KMS-11 (cell line): Measurements from ENCODE around the gene LRFN2.

Experiments used
- H2AFZ ChIP-seq: fragments of 200-600 bp; sonication (generic); 2 replicates; pipeline ENCODE4 v1.6.1; 2016; ENCODE audit warnings: antibody characterized with exemption, mixed run types, low read depth
- H3K27ac ChIP-seq: fragments of 200-600 bp; sonication (generic); 2 replicates; pipeline ENCODE4 v1.6.1; 2016; ENCODE audit warnings: mild to moderate bottlenecking, mixed run types
- H3K27me3 ChIP-seq: fragments of 200-600 bp; sonication (generic); 2 replicates; pipeline ENCODE4 v1.6.1; 2017; ENCODE audit warnings: mild to moderate bottlenecking, low read depth, mixed run types, moderate library complexity; ENCODE audit not compliant: insufficient read depth
- H3K36me3 ChIP-seq: fragments of 200-600 bp; sonication (generic); 2 replicates; pipeline ENCODE4 v1.6.1; 2017; ENCODE audit warnings: mild to moderate bottlenecking, mixed run types; ENCODE audit not compliant: insufficient read depth
- H3K4me1 ChIP-seq: fragments of 200-600 bp; sonication (generic); 2 replicates; pipeline ENCODE4 v1.6.1; 2016; ENCODE audit warnings: mild to moderate bottlenecking, low read depth, mixed run types; ENCODE audit not compliant: poor library complexity, severe bottlenecking
- H3K4me2 ChIP-seq: fragments of 200-600 bp; sonication (generic); 2 replicates; pipeline ENCODE4 v1.7.0; 2016; ENCODE audit warnings: mild to moderate bottlenecking, mixed run types
- H3K4me3 ChIP-seq: fragments of 200-600 bp; sonication (generic); IDR thresholded peaks from 2 replicates; pipeline ENCODE4 v1.6.1; 2017; ENCODE audit warnings: low read depth, low read length, mixed read lengths; ENCODE audit not compliant: insufficient read depth
- H3K79me2 ChIP-seq: fragments of 200-600 bp; sonication (generic); 2 replicates; pipeline ENCODE4 v1.6.1; 2016; ENCODE audit warnings: low read depth, mixed run types; ENCODE audit not compliant: insufficient read depth
- H3K9ac ChIP-seq: fragments of 200-600 bp; sonication (generic); 2 replicates; pipeline ENCODE4 v1.6.1; 2016; ENCODE audit warnings: mild to moderate bottlenecking, mixed run types
- H4K20me1 ChIP-seq: fragments of 200-600 bp; sonication (generic); 2 replicates; pipeline ENCODE4 v1.6.1; 2016; ENCODE audit warnings: mild to moderate bottlenecking, mixed run types; ENCODE audit not compliant: insufficient read depth
- CTCF ChIP-seq: fragments of 200-600 bp; sonication (generic); conservative IDR thresholded peaks from 2 replicates; pipeline ENCODE4 v1.6.1; 2017; ENCODE audit warnings: low read depth, mild to moderate bottlenecking, antibody characterized with exemption, low read length, moderate library complexity, mixed read lengths

Gene LRFN2

DNA sequence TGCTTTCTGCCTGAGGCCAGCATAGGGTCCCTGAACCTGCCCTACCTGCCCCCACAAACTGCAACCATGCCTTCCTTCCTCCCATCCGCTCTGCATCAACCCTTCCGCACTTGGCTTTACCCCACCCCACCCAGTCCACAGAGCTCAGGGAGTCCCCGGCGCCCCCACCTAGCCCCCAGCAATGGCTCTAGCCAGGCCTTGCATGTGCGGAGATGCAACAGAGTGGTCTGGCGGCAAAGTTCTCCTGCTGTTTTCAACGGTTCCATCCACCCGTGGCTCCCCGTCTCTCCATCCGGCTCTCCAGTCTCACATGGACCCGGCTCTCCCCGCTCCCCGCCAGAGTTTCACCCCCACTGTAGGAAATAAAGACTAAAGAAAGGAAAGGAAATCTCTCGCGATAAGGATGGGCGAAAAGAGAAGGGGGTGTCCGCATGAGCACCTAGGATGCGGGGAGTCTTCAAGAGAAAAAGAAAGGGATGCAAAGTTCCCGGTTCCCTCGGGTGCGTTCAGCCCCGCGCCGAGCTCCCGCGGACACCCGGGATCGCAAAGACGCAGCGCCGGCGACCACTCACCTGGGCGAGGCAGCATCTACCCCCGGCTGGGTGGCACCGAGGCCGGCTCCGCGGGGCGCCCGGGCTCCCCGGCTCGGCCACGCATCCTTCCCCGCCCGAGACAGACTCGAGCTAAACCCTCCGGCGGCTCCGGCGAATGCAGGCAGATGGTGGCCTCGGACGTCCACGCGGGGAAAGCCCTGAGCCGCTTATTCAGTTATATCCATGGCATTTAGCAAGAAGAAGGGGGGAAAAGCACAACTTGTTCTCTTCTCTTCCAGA, 579 bp downstream of the LRFN2 start:
- H3K9ac ChIP-seq: no peak overlapping the region
- no peaks in the 10 kb centered on the region for H4K20me1 ChIP-seq
- H3K4me3 ChIP-seq: no peak overlapping the region
- no peaks in the 10 kb centered on the region for H3K36me3 ChIP-seq
- H3K27ac ChIP-seq: no peak overlapping the region
- no peak for TF ChIP-seq CTCF
- peak overlapping the region; percentile 61; the same call in 1 of the 2 replicates for H2AFZ ChIP-seq
- no peak overlapping the region for H3K4me2 ChIP-seq
- no peaks in the 10 kb centered on the region for H3K4me1 ChIP-seq
- H3K27me3 ChIP-seq: no peaks in the 10 kb centered on the region
- no peaks in the 10 kb centered on the region for H3K79me2 ChIP-seq

- Histone ChIP-seq H3K27me3 (no peaks in the 10 kb centered on the region), H3K4me1 (no peaks in the 10 kb centered on the region), H3K4me2 (no peak overlapping the region), H3K79me2 (no peaks in the 10 kb centered on the region), H2AFZ (no peak overlapping the region), H3K9ac (no peak overlapping the region), H3K4me3 (no peak overlapping the region), H3K27ac (no peak overlapping the region), H4K20me1 (no peaks in the 10 kb centered on the region), H3K36me3 (no peaks in the 10 kb centered on the region)
- no peak for TF ChIP-seq CTCF
These were observed 1.4 kb downstream of the LRFN2 start for GRCh38 chr6:40585651-40586269.

- Histone ChIP-seq H4K20me1 (no peaks in the 10 kb centered on the region), H3K36me3 (no peaks in the 10 kb centered on the region), H3K79me2 (no peaks in the 10 kb centered on the region), H3K4me2 (no peak overlapping the region), H3K27me3 (no peaks in the 10 kb centered on the region), H3K9ac (no peak overlapping the region), H2AFZ (no peak overlapping the region), H3K27ac (no peak overlapping the region), H3K4me1 (no peaks in the 10 kb centered on the region), H3K4me3 (no peak overlapping the region)
- no peak for TF ChIP-seq CTCF
These were observed 1.9 kb downstream of the LRFN2 start for GRCh38 chr6:40585223-40585622.

- Histone ChIP-seq H3K4me3 (no peak overlapping the region), H2AFZ (no peak overlapping the region), H4K20me1 (no peaks in the 10 kb centered on the region), H3K9ac (no peak overlapping the region), H3K27me3 (no peaks in the 10 kb centered on the region), H3K36me3 (no peaks in the 10 kb centered on the region), H3K4me1 (no peaks in the 10 kb centered on the region), H3K27ac (no peak overlapping the region), H3K79me2 (no peaks in the 10 kb centered on the region), H3K4me2 (no peak overlapping the region)
- TF ChIP-seq CTCF: no peak
These were observed 2.4 kb downstream of the LRFN2 start for GRCh38 chr6:40584741-40585140.
